NOMO-1 (cell line): ENCODE measurements around the gene SLCO2A1.

ENCODE experiments used
- DNase-seq, 2 experiments: peaks; one replicate each; lab custom pipeline; 2025; ENCODE audit not compliant: unreplicated experiment in 2 of 2; lab: John Stamatoyannopoulos, UW

Gene SLCO2A1

DNA sequence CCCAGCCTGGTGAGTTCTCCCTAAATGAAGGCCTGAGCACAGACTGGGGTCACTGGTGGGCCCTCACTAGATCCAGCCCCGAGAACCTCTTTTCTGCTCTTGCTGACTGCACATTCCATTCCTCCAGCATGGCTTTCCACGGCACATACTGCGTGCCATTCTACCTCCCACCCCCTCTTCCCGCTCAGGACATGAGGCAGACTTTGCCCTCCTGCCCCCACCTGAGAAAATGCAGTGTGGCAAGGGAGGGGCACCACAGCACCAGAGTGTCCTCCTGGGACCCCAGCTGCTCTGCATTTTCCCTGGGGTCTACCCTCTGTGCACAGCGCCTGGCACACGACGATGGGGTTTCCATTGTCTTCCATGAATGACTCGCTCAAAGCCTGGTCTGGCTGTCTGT lies 6.1 kb upstream of the SLCO2A1 start:
- DNase-seq = no peak

DNA sequence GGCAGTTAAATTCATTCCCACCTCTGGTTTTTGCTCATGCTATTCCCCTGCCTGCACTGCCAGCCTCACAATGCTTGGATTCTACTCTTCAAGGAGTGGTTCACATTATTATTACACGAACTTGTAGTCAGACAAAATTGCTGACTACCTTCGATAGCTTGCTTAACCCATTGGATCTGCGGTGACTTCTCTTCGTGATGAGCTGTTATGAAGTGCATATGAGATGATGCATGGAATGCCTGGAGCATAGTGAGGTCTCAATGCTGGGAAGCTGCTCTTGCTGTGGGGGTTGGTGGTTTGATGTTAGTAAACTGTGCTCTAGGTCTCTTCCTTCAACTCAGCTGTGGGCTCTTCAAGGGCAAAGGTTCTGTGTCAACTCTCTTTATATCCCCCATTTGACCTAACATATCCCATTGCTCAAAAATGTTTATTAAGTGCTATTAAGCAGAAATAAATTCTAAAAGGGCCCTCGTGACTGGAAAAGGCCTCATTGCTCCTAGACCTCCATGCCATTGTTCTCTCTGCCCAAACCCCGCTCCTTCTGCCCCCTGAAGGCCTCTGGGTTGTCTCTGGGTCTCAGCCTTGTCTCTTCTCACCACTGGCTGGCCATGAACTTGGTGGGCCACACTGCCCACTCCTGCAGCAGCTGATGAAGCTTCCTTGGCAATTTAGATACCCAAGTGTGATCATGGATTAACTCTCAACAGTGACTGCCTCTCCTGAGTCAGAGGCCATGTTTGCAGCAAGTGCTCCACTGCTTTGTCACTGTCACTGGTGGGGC lies 4.5 kb upstream of the SLCO2A1 start:
- no peak for DNase-seq

- no peak for DNase-seq
Observed at GRCh38 chr3:134033315-134033996, 3.7 kb upstream of the SLCO2A1 start.

DNA sequence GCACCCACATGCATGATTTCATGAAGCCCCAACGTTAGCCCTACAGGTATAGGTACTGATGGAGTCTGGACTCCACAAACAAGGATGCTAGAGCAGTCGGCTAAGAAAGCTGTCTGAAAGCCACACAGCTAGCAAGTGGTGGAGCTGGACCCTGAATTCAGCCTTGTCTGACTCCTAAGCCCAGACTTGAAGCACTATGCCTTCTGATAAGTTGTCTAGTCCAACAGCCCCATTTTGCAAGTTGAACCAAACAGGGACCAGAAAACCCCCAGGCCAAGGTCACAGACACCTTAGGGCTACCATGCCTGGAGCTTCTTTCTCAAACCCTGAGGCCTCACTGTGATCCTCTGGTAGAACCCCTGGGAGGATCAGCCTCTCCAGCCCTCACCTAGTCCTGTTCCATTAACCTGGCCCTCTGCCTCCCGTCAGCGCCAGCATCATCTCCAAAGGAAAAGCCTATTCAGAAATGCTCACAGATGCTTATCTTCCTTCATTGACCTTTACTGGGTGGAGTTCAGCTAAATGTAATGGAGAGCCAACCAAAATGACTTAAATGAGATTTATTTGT lies 1.7 kb upstream of the SLCO2A1 start:
- DNase-seq = no peak

DNA sequence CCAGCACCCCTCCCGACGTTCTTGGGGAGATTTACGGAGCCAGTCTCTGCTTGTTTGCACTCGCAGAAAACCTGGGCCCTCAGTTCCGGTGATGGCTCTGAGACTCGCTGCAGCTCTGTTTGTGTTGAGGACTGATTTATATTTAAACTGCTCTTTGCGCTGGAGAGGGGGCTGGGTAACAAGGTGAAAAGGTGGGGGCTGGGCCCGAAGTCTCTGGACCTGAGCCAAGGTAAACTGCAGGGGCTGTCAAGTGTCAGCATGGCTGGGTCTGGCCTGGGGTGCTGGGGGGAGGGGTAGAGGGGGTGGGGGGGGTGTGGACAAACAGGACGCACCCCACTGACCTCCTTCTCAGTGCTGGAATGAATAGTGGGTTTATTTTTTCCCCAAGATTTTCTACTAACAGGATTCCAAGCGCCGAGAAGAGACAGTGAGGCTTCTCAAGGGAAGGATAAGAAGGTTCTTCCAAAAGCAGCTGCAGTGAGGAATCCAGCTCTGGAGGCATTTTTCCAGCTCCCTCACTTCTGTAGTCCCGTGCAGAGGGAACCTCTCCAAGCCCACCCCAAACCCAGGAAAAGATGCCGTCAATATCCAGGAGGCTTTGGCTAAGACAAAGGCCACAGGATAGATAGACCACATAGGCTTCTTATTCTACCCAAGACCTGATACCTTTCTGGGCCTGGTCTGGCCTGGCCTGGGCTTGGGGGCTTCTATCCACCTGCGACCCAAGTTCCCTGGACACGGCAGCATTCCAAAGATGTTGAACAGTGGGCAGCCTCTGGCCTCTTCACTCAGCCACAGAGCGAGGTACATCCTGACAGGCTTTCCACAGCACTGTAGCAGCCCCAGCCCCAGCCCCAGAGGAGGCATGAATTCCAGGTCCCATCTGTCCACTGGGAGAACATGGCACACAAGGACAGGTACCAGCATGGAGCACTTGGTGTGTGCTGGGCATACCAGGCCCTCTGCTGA lies 938 bp upstream of the SLCO2A1 start:
- no peak for DNase-seq

GRCh38 chr3:134029256-134029733 lies 430 bp downstream of the SLCO2A1 start:
- no peak for DNase-seq

DNA sequence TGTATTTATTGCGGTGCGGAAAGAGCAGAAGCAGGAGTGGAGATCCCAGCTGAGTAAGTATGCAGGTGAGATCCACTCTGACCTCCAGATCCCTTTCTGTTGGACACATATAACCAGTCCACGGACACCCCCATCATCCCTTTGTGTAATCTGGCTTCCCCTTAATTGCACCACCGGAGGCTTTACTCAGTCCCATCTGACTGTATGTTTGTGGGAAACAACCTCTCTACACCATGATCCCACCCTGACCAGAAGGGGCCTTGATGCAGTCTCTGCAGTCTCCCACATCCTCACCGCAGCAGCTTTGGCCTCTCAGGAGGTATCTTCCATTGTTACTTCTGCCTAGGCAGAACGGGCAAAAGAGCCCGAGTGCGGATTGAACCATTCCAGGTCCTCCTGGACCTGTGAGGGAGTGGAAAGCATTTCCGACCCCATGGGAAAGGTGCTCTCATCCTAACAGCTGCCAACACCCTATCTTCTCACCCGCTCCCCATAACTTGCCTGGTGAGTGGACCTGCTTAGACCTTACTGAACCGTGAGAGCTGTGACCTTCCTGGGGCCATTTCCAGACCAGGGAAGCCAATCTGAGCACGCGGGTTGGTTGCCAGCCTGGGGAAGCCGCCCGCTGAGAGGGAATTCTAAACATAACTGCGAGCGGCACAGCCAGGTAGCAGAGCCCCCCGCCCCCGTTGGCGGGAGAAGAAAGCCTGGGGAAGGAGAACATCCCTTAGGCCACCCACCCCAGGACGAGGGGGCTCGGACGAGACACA lies 1.1 kb downstream of the SLCO2A1 start:
- no peak for DNase-seq

DNA sequence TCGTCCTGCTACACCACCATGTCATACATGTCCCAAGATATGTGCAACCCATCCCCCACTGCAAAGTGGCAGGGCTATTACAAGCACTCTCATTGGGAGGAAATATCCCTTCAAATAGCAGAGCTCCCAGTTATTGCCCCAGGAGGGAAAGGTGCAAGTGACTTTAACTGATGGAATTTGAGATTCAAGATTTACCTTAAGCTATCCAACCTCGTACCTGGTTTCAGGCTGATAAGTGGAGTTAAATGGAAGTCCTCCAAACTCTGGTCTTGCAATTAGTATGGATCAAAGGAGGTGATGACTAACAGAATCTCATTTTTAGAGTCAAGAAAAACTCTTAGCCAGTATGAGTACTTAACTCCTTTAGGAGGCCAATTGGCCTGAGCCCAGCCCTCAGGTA lies 2.1 kb downstream of the SLCO2A1 start:
- DNase-seq = no peak

GRCh38 chr3:134020135-134020680 lies 9.5 kb downstream of the SLCO2A1 start:
- no peak for DNase-seq

DNA sequence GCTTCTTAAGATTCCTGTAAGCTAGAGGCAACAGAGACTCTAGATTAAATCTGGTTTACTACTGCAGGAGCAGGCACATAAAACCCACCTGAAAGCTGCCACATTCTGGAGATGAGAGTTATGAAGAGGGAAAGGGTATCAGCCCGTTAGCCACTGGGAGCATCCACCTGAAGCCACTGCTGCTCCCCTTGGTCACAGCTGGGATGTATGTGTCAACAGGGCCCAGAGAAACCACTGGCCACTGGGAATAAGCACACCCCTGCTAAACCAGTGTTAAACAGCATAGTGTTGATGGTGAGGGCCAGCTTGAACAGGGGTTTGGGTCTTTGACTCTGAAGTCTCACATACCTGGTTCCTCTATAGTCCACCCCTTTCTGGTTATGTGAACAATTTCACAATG lies 10.9 kb downstream of the SLCO2A1 start:
- no peak for DNase-seq

DNA sequence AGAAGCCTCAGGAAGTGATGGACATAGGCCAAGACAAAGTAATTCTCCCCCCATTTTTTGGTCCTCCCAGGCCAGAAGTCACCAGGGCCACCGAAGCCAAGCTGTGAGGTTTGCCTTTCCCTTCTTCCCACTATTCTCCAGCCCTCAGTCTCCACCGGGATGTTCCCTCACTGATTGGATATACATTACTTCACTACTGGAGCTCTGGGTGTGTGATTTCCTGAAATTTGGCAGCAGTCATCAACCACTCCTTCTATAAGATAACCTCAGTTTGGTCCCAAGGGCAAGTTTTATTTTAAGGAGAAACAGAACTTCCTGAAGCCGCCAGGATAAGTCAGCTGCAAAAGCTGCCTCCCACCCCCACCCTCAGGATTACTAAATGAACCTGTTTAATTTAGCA lies 11.3 kb downstream of the SLCO2A1 start:
- no peak for DNase-seq

GRCh38 chr3:134017490-134017889 lies 12.2 kb downstream of the SLCO2A1 start:
- DNase-seq = no peak

DNA sequence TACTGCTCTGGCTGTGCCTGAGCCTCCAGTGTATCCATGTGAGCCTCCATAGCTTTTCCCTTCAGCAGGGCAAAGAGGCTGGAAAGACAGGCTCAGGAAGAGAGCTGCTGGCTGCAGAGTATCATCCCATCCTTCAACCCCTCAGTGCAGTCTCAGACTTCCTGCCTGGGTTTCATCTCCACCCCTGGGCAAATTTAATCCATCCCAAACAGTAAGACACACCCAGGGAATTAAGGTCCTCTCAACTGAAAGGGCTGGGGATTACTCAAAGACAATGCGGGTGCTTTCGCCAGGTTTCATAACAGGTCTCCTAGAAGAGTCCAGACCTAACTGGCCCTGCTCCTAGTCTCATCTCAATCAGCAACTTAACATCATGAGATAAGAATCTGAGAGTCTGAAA lies 15.5 kb downstream of the SLCO2A1 start:
- no peak for DNase-seq

- no peak for DNase-seq
Observed at GRCh38 chr3:134013280-134013679, 16.4 kb downstream of the SLCO2A1 start.

DNA sequence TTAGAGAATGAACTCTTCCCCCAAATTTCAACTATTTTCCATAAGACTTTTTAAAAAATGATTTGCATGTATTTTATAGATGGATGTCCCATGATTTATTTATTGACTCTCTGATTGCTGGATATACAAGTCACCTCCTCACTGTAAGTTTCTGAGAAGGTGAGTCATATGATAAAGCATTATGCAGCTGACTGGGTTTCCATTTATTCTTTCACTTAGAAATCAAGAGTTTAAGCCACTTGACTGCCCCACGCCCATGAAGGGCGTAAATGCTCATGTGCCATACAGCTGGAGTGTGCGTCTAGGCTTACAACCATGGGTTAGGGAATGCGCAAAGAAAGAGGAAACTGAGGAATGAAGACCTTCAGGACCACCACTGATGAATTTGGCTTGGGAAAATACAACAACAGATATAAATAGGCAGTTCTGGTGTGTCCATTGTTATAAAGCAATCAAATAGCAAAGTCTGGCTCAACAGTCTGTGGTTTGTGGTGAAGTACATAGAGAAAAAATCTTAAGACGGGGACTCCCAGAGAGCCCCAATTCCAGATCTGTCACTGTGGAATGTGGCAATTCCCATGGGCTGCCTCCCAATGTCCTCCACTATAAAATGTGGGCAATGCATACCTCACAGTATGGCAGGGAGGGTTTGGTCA lies 20.3 kb downstream of the SLCO2A1 start:
- no peak for DNase-seq

DNA sequence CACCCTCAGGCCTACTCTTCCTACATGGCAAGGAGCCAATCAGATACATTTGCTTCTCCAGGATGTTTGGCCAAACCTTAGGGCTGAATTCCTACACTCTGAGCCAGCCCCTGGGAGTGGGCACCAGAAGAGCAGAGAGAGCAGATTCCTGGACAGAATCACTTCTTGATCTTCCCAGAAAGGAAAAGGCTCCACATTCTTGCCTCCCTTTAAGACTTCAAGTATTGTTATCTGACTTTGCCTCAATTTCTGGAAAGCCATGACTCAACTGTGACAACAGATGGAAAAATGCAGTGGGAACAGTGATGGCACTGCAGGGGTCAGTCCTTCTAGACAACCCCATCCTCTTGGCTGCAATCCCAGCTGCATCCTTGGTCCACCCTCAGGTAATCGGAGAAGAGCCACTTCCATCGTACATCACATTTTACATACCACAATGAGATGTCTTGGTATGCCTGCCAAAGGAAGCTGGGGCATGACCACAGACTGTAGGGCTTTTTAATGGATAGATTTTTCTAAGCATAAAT lies 21.0 kb downstream of the SLCO2A1 start:
- no peak for DNase-seq

- DNase-seq = no peak
Observed at GRCh38 chr3:134007819-134008218, 21.9 kb downstream of the SLCO2A1 start.

GRCh38 chr3:134004841-134005240 lies 24.9 kb downstream of the SLCO2A1 start:
- DNase-seq = no peak

GRCh38 chr3:134003066-134003465 lies 26.7 kb downstream of the SLCO2A1 start:
- DNase-seq = no peak
